HUES64 (cell line): Measurements from ENCODE around the gene STRIP1.
"Not testable (repeated sequence)": the region's sequence is repeated elsewhere in the genome, so short reads cannot be mapped to it uniquely, and the experiment has no call there.

Experiments
- H3K27ac ChIP-seq: 2 replicates; pipeline ENCODE4 v1.7.0; 2013; ENCODE audit warnings: low read depth, low read length, inconsistent platforms
- H3K27me3 ChIP-seq: 2 replicates; pipeline ENCODE4 v1.6.1; 2013; ENCODE audit warnings: mild to moderate bottlenecking, low read length; ENCODE audit not compliant: insufficient read depth
- H3K36me3 ChIP-seq: 2 replicates; pipeline ENCODE4 v1.6.1; 2013; ENCODE audit warnings: mild to moderate bottlenecking, low read length; ENCODE audit not compliant: insufficient read depth
- H3K4me1 ChIP-seq: 2 replicates; pipeline ENCODE4 v1.6.1; 2013; ENCODE audit warnings: mild to moderate bottlenecking, low read length, moderate library complexity; ENCODE audit not compliant: insufficient read depth
- H3K4me3 ChIP-seq: 2 replicates; pipeline ENCODE4 v1.5.1; 2013; ENCODE audit warnings: mild to moderate bottlenecking, low read length, moderate library complexity
- H3K9ac ChIP-seq: 2 replicates; pipeline ENCODE4 v1.6.1; 2013; ENCODE audit warnings: mild to moderate bottlenecking, low read depth, low read length
- H3K9me3 ChIP-seq: 2 replicates; pipeline ENCODE4 v1.6.1; 2013; ENCODE audit warnings: low read depth, low read length; ENCODE audit not compliant: insufficient read depth
- WGBS: fragments of 150-250, 120-280 bp; methylation state at CpG from one replicate; pipeline ENCODE4 v1.1.7; 2013; ENCODE audit warnings: missing lambda C conversion rate; 5-methylcytosine and 5-hydroxymethylcytosine counted together

Gene STRIP1

GRCh38 chr1:110012100-110012780 is 22.2 kb upstream of the STRIP1 start:
- Histone ChIP-seq H3K4me1 (peaks cover 6% of the 10 kb centered on the region), H3K27me3 (no peaks in the 10 kb centered on the region), H3K27ac (no peak overlapping the region), H3K36me3 (peaks cover 81% of the 10 kb centered on the region), H3K9ac (no peak overlapping the region), H3K4me3 (no peak overlapping the region), H3K9me3 (no peaks in the 10 kb centered on the region)
- 94% methylated on average over 5 of the region's 6 CpGs for WGBS

GRCh38 chr1:110017792-110018191 is 16.6 kb upstream of the STRIP1 start:
- peaks cover 96% of the 10 kb centered on the region for H3K36me3 ChIP-seq
- 95% methylated on average over 3 of the region's 3 CpGs for WGBS
- no peaks in the 10 kb centered on the region for H3K27me3 ChIP-seq
- no peaks in the 10 kb centered on the region for H3K9me3 ChIP-seq
- no peak overlapping the region for H3K4me3 ChIP-seq
- H3K27ac ChIP-seq = no peak overlapping the region
- H3K9ac ChIP-seq = no peak overlapping the region
- no peaks in the 10 kb centered on the region for H3K4me1 ChIP-seq

GRCh38 chr1:110018396-110018795 is 16.0 kb upstream of the STRIP1 start:
- H3K9ac ChIP-seq = no peak overlapping the region
- H3K4me3 ChIP-seq = no peak overlapping the region
- H3K27me3 ChIP-seq = no peaks in the 10 kb centered on the region
- H3K27ac ChIP-seq = no peak overlapping the region
- 96% methylated on average over 9 of the region's 9 CpGs for WGBS
- peaks cover 96% of the 10 kb centered on the region for H3K36me3 ChIP-seq
- no peaks in the 10 kb centered on the region for H3K4me1 ChIP-seq
- no peaks in the 10 kb centered on the region for H3K9me3 ChIP-seq

- Histone ChIP-seq H3K9ac (no peak overlapping the region), H3K27me3 (no peaks in the 10 kb centered on the region), H3K27ac (no peak overlapping the region), H3K9me3 (no peaks in the 10 kb centered on the region), H3K4me1 (no peaks in the 10 kb centered on the region), H3K4me3 (no peak overlapping the region), H3K36me3 (peaks cover 98% of the 10 kb centered on the region)
- 92% methylated on average over 1 of the region's 1 CpG for WGBS
Measured at GRCh38 chr1:110019770-110020169, 14.7 kb upstream of the STRIP1 start.

GRCh38 chr1:110021285-110021684 is 13.1 kb upstream of the STRIP1 start:
- H3K4me1 ChIP-seq = no peaks in the 10 kb centered on the region
- H3K27me3 ChIP-seq = no peaks in the 10 kb centered on the region
- H3K27ac ChIP-seq = no peak overlapping the region
- peaks cover 89% of the 10 kb centered on the region for H3K36me3 ChIP-seq
- WGBS = 93% methylated on average over 1 of the region's 3 CpGs
- H3K4me3 ChIP-seq = no peak overlapping the region
- H3K9ac ChIP-seq = no peak overlapping the region
- H3K9me3 ChIP-seq = no peaks in the 10 kb centered on the region

GRCh38 chr1:110024613-110025012 is 9.8 kb upstream of the STRIP1 start:
- Histone ChIP-seq H3K9me3 (no peaks in the 10 kb centered on the region), H3K36me3 (peaks cover 55% of the 10 kb centered on the region)
- WGBS = 94% methylated on average over 4 of the region's 4 CpGs

GRCh38 chr1:110030687-110031086 is 3.7 kb upstream of the STRIP1 start:
- H3K9ac ChIP-seq = not testable (repeated sequence)

More at GRCh38 chr1:110024613-110025012, 9.8 kb upstream of the STRIP1 start:
- Histone ChIP-seq H3K27ac (no peak overlapping the region), H3K4me3 (no peak overlapping the region), H3K9ac (no peak overlapping the region), H3K4me1 (no peaks in the 10 kb centered on the region), H3K27me3 (no peaks in the 10 kb centered on the region)

GRCh38 chr1:110032327-110032726 is 2.1 kb upstream of the STRIP1 start:
- peaks cover 27% of the 10 kb centered on the region for H3K4me1 ChIP-seq
- peaks cover 8% of the 10 kb centered on the region for H3K36me3 ChIP-seq
- no peak overlapping the region for H3K9ac ChIP-seq
- H3K9me3 ChIP-seq = no peaks in the 10 kb centered on the region
- no peaks in the 10 kb centered on the region for H3K27me3 ChIP-seq
- WGBS = 89% methylated on average over 2 of the region's 2 CpGs
- no peak overlapping the region for H3K27ac ChIP-seq
- H3K4me3 ChIP-seq = no peak overlapping the region

More at GRCh38 chr1:110030687-110031086, 3.7 kb upstream of the STRIP1 start:
- not testable (repeated sequence) for H3K27ac ChIP-seq, H3K9me3 ChIP-seq, H3K27me3 ChIP-seq, H3K36me3 ChIP-seq, H3K4me3 ChIP-seq
- WGBS = 77% methylated on average over 4 of the region's 4 CpGs
- H3K4me1 ChIP-seq = peaks cover 24% of the 10 kb centered on the region

GRCh38 chr1:110033421-110033820 is 1.0 kb upstream of the STRIP1 start:
- H3K9me3 ChIP-seq = no peaks in the 10 kb centered on the region
- H3K4me1 ChIP-seq = peaks cover 27% of the 10 kb centered on the region
- WGBS = 94% methylated on average over 5 of the region's 5 CpGs
- H3K9ac ChIP-seq = no peak overlapping the region
- H3K36me3 ChIP-seq = peaks cover 18% of the 10 kb centered on the region
- no peak overlapping the region for H3K4me3 ChIP-seq
- H3K27me3 ChIP-seq = no peaks in the 10 kb centered on the region
- no peak overlapping the region for H3K27ac ChIP-seq

- Histone ChIP-seq H3K9me3 (no peaks in the 10 kb centered on the region), H3K36me3 (peaks cover 24% of the 10 kb centered on the region), H3K4me1 (peaks cover 27% of the 10 kb centered on the region), H3K27ac (peak overlapping the region; percentile 55), H3K4me3 (peak overlapping the region; percentile 87), H3K9ac (peak overlapping the region; percentile 86; the same call in 1 of the 2 replicates), H3K27me3 (no peaks in the 10 kb centered on the region)
- 69% methylated on average over 4 of the region's 4 CpGs for WGBS
Measured at GRCh38 chr1:110034040-110034450, 379 bp upstream of the STRIP1 start.

GRCh38 chr1:110035236-110035752 is 870 bp downstream of the STRIP1 start:
- Histone ChIP-seq H3K4me1 (peaks cover 21% of the 10 kb centered on the region), H3K9me3 (no peaks in the 10 kb centered on the region), H3K27me3 (no peaks in the 10 kb centered on the region), H3K36me3 (peaks cover 37% of the 10 kb centered on the region), H3K9ac (peak overlapping the region; percentile 86), H3K27ac (peak overlapping the region; percentile 84; the same call in 1 of the 2 replicates), H3K4me3 (peak overlapping the region; percentile 87)
- 7% methylated on average over 16 of the region's 16 CpGs for WGBS
